GM12878 (cell line): ENCODE data around the gene TSPAN15. TPM values are rescaled to one million over a fixed set of nuclear protein-coding genes. Genes with fewer than 3 reads are reported as not detected.

ENCODE experiments used
- ATAC-seq: fragments of 200-7000 bp; cut with Tn5 transposase; 3 replicates; pipeline ENCODE4 v1.9.1; 2020; ENCODE audit warnings: mild to moderate bottlenecking, moderate library complexity
- BruUV-seq: library from RNA; stranded (reverse); fragments of 400-500 nt; replicated peaks from 2 replicates; lab custom pipeline; 2021; lab: Mats Ljungman, UMichigan
- CTCF ChIA-PET: fragments of 300-600 bp; sonication (Branson Sonifier 250); formaldehyde crosslinking; extraction: SDS; loops from one replicate; lab custom pipeline; 2021; ENCODE audit warnings: inconsistent platforms; lab: Yijun Ruan, JAX
- POLR2A ChIA-PET: fragments of 350-600 bp; formaldehyde crosslinking; extraction: SDS; loops from one replicate; lab custom pipeline; 2021; ENCODE audit warnings: inconsistent platforms; lab: Charles Lee
- RAD21 ChIA-PET: fragments of 300-600 bp; sonication (Branson Sonifier 250); formaldehyde crosslinking; loops from one replicate; lab custom pipeline; 2023; ENCODE audit warnings: antibody characterized with exemption; ENCODE audit not compliant: unreplicated experiment; lab: Charles Lee
- SMC1A ChIA-PET: fragments of 300-600 bp; sonication (Branson Sonifier 250); formaldehyde crosslinking; loops from one replicate; lab custom pipeline; 2023; ENCODE audit not compliant: unreplicated experiment, uncharacterized antibody; lab: Charles Lee
- DNase-seq: peaks from one replicate; pipeline ENCODE4 v3.0.0-alpha.2; 2011; ENCODE audit warnings: low read depth, low spot score
- FAIRE-seq: peaks from 3 replicates; lab custom pipeline; 2011; peaks lifted over from hg19 to GRCh38; lab: Jason Lieb, UNC
- H2AFZ ChIP-seq: 2 replicates; pipeline ENCODE4 v1.6.0; 2011; ENCODE audit warnings: low read depth, low read length, control low read depth; ENCODE audit not compliant: control insufficient read depth
- H3K27ac ChIP-seq: 2 replicates; pipeline ENCODE4 v1.5.1; 2011; ENCODE audit warnings: control low read depth; ENCODE audit not compliant: control insufficient read depth, insufficient read depth
- H3K27me3 ChIP-seq, 2 experiments: replicated peaks in 1 of 2; 2 replicates each; pipeline versions ENCODE4 v1.6.0 to v1.6.1; 2011; ENCODE audit warnings: low read length in 1 of 2; ENCODE audit not compliant: control insufficient read depth in 2 of 2, insufficient read depth in 2 of 2
- H3K36me3 ChIP-seq, 2 experiments: 2 replicates each; pipeline ENCODE4 v1.5.1; 2011; ENCODE audit warnings: low read length in 1 of 2; ENCODE audit not compliant: control insufficient read depth in 2 of 2, insufficient read depth in 2 of 2
- H3K4me1 ChIP-seq: 2 replicates; pipeline ENCODE4 v1.6.1; 2011; ENCODE audit warnings: mild to moderate bottlenecking, low read length, moderate library complexity, mixed read lengths; ENCODE audit not compliant: control insufficient read depth, insufficient read depth
- H3K4me2 ChIP-seq: 2 replicates; pipeline ENCODE4 v1.6.0; 2011; ENCODE audit warnings: control low read depth; ENCODE audit not compliant: control insufficient read depth, insufficient read depth
- H3K4me3 ChIP-seq: fragments of 200-600 bp; sonication (generic); 2 replicates; pipeline ENCODE4 v1.5.1; 2016
- H3K79me2 ChIP-seq: 2 replicates; pipeline ENCODE4 v1.6.0; 2011; ENCODE audit warnings: low read length; ENCODE audit not compliant: control insufficient read depth, insufficient read depth
- H3K9ac ChIP-seq: 2 replicates; pipeline ENCODE4 v1.8.0; 2011; ENCODE audit warnings: low read length, control low read depth, mixed read lengths; ENCODE audit not compliant: control insufficient read depth, insufficient read depth
- H3K9me3 ChIP-seq: replicated peaks from 3 replicates; pipeline ENCODE4 v1.5.1; 2011; ENCODE audit warnings: mild to moderate bottlenecking, low read length; ENCODE audit not compliant: control insufficient read depth, insufficient read depth
- H4K20me1 ChIP-seq: 2 replicates; pipeline ENCODE4 v1.6.0; 2011; ENCODE audit not compliant: control insufficient read depth, insufficient read depth
- HDAC6 ChIP-seq: fragments of 200-600 bp; sonication (generic); IDR thresholded peaks from one replicate; pipeline ENCODE4 v1.8.0; 2017; ENCODE audit warnings: antibody characterized with exemption; ENCODE audit not compliant: unreplicated experiment
- ZNF274 ChIP-seq: IDR thresholded peaks from one replicate; pipeline ENCODE4 v1.8.0; 2011; ENCODE audit not compliant: insufficient read length, insufficient read depth
- WGBS: methylation state at CpG from one replicate; pipeline ENCODE4 v1.1.6; 2016; ENCODE audit warnings: low lambda C conversion rate; ENCODE audit not compliant: insufficient replicate concordance, insufficient coverage; ENCODE audit errors: missing lambda C conversion rate; 5-methylcytosine and 5-hydroxymethylcytosine counted together
- in situ Hi-C: fragments of 300-500 bp; cut with MboI; formaldehyde crosslinking; loops from 9 replicates; pipeline ENCODE4 v1.14.3; 2018; ENCODE audit warnings: mixed read lengths
- intact Hi-C: fragments of 100-400 bp; cut with micrococcal nuclease; formaldehyde crosslinking; loops from one replicate; pipeline ENCODE4 v1.14.2; 2022; ENCODE audit not compliant: unreplicated experiment
- polyA plus RNA-seq, 11 experiments: library from polyadenylated mRNA; depleted of rRNA in 4 of 11; unstranded in 6 of 11; stranded (reverse) in 5 of 11; fragments of >200 nt; fragmentation: Nextera tagmentation in 4 of 11; fragmentation: Illumina TruSeq in 1 of 11; extraction: Ambion mirVana in 4 of 11; extraction: Trizol in 1 of 11; gene quantifications; 1 replicate in 1 of 11; 2 replicates in 10 of 11; pipeline versions ENCODE4 v1.2.1 to v1.2.3, GENCODE V29; 2011 to 2016; ENCODE audit warnings: inconsistent platforms in 2 of 11, missing spikeins in 2 of 11, low read depth in 1 of 11
- total RNA-seq, 4 experiments: library from RNA; depleted of rRNA in 3 of 4; stranded (reverse); fragments of >200 nt in 3 of 4; fragmentation: Illumina TruSeq in 1 of 4; extraction: Trizol in 1 of 4; gene quantifications; 2 replicates each; pipeline versions ENCODE4 v1.2.1 to v1.2.3, GENCODE V29; 2013 to 2021
- TF ChIP-seq, protein P1 (sequence below): fragments of 450-650 bp; IDR thresholded peaks from 2 replicates; pipeline ENCODE4 v1.6.1; 2016; ENCODE audit warnings: mild to moderate bottlenecking, moderate library complexity, borderline replicate concordance

TSPAN15 gene
- total and polyA plus RNA-seq, 10 of the 15 experiments (the other 5 are each of a cell fraction or from before 2014, with no cell fraction given) = 1.3 to 8.5 (median 2.4) TPM; not detected in 2

DNA sequence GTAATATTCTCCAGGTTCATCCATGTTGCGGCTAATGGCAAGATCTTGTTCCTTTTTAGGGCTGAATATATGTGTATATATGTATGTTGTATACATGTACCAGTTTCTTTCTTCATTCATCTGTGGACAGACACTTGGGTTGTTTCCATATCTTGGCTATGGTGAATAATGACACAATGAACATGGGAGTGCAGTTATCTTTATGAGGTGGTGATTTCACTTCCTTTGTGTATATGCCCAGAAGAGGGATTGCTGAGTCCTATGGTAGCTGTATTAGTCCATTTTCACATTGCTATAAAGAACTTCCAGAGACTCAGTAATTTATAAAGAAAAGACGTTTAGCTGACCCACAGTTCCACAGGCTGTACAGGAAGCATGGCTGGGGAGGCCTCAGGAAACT lies 17.1 kb upstream of the TSPAN15 start:
- in situ Hi-C loops = no loop called here

More for the DNA sequence above, 17.1 kb upstream of the TSPAN15 start:
- RAD21 ChIA-PET = no interaction called here
- intact Hi-C loops = no loop called here
- no peaks in the 10 kb centered on the region for H3K36me3 ChIP-seq
- FAIRE-seq = no peak
- H3K79me2 ChIP-seq = no peaks in the 10 kb centered on the region
- DNase-seq = no peak
- TF ChIP-seq, protein P1, sequence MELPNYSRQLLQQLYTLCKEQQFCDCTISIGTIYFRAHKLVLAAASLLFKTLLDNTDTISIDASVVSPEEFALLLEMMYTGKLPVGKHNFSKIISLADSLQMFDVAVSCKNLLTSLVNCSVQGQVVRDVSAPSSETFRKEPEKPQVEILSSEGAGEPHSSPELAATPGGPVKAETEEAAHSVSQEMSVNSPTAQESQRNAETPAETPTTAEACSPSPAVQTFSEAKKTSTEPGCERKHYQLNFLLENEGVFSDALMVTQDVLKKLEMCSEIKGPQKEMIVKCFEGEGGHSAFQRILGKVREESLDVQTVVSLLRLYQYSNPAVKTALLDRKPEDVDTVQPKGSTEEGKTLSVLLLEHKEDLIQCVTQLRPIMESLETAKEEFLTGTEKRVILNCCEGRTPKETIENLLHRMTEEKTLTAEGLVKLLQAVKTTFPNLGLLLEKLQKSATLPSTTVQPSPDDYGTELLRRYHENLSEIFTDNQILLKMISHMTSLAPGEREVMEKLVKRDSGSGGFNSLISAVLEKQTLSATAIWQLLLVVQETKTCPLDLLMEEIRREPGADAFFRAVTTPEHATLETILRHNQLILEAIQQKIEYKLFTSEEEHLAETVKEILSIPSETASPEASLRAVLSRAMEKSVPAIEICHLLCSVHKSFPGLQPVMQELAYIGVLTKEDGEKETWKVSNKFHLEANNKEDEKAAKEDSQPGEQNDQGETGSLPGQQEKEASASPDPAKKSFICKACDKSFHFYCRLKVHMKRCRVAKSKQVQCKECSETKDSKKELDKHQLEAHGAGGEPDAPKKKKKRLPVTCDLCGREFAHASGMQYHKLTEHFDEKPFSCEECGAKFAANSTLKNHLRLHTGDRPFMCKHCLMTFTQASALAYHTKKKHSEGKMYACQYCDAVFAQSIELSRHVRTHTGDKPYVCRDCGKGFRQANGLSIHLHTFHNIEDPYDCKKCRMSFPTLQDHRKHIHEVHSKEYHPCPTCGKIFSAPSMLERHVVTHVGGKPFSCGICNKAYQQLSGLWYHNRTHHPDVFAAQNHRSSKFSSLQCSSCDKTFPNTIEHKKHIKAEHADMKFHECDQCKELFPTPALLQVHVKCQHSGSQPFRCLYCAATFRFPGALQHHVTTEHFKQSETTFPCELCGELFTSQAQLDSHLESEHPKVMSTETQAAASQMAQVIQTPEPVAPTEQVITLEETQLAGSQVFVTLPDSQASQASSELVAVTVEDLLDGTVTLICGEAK = no peak
- TF ChIP-seq HDAC6 = no peak
- no peak for TF ChIP-seq ZNF274
- TF ChIP-seq, all 136 proteins: peak for 0
- H3K9me3 ChIP-seq = no peaks in the 10 kb centered on the region; the same call in 2 of the 3 replicates
- H3K27ac ChIP-seq = no peak overlapping the region
- no peaks in the 10 kb centered on the region; the same call in 1 of the 2 replicates for H3K4me1 ChIP-seq
- H2AFZ ChIP-seq = no peak overlapping the region
- CTCF ChIA-PET = interaction anchor here (0.6 to 1.5 kb wide), 4 partner anchors 12 to 84 kb away, joined by 3 to 4 read pairs (median 3); no protein-coding TSS in a partner anchor
- POLR2A ChIA-PET = no interaction called here
- no peak overlapping the region for H3K4me2 ChIP-seq
- WGBS = 47% methylated on average over 2 of the region's 2 CpGs
- no peak for ATAC-seq
- H3K27me3 ChIP-seq = no peaks in the 10 kb centered on the region; a peak in 2 of 4 replicates
- H3K9ac ChIP-seq = no peak overlapping the region
- SMC1A ChIA-PET = interaction anchor here (1.7 kb wide), 1 partner anchor 26 kb away, joined by 4 read pairs; no protein-coding TSS in a partner anchor
- H3K4me3 ChIP-seq = no peak overlapping the region
- no TSS peak for BruUV-seq
- no peaks in the 10 kb centered on the region for H4K20me1 ChIP-seq
